B cell (primary cell): ENCODE data around the gene PROSER1. TPM values are rescaled to one million over a fixed set of nuclear protein-coding genes. Genes with fewer than 3 reads are reported as not detected.

Experiments used
- ATAC-seq: fragments of 200-7000 bp; cut with Tn5 transposase; one replicate; pipeline ENCODE4 v1.10.0; 2021; ENCODE audit warnings: low read depth, mild to moderate bottlenecking, moderate number of reproducible peaks, moderate library complexity
- CTCF ChIA-PET: fragments of 350-600 bp; sonication (Branson Sonifier 250); formaldehyde crosslinking; loops from one replicate; lab custom pipeline; 2021; ENCODE audit warnings: antibody characterized with exemption, inconsistent platforms; lab: Charles Lee
- POLR2A ChIA-PET: fragments of 350-600 bp; sonication (Branson Sonifier 250); formaldehyde crosslinking; loops from one replicate; lab custom pipeline; 2021; ENCODE audit warnings: antibody characterized with exemption; lab: Charles Lee
- DNase-seq: peaks from one replicate; pipeline ENCODE4 v3.0.0; 2013
- H2AFZ ChIP-seq: 2 replicates; pipeline ENCODE4 v1.6.1; 2012; ENCODE audit warnings: mild to moderate bottlenecking, low read depth, low read length; ENCODE audit not compliant: insufficient read depth, poor library complexity, severe bottlenecking
- H3K27ac ChIP-seq, 2 donors: 1 replicate in 1 of 2; 2 replicates in 1 of 2; pipeline ENCODE4 v1.5.1; 2012 to 2013; ENCODE audit warnings: low read length in 2 of 2, mild to moderate bottlenecking in 2 of 2, moderate library complexity in 1 of 2
- H3K27me3 ChIP-seq, 4 experiments: fragments of 200-600 bp in 1 of 4; sonication (generic) in 1 of 4; replicated peaks in 1 of 4; 1 replicate in 2 of 4; 2 replicates in 2 of 4; pipeline versions ENCODE4 v1.6.1 to v1.7.0; 2013 to 2016; ENCODE audit warnings: low read length in 3 of 4, mild to moderate bottlenecking in 2 of 4, mixed read lengths in 1 of 4, moderate library complexity in 1 of 4; ENCODE audit not compliant: insufficient read depth in 4 of 4, control insufficient read depth in 3 of 4; ENCODE audit errors: control extremely low read depth in 1 of 4
- H3K36me3 ChIP-seq, 2 experiments: replicated peaks in 1 of 2; 1 replicate in 1 of 2; 2 replicates in 1 of 2; pipeline versions ENCODE4 v1.6.1 to v1.7.1; 2013; ENCODE audit warnings: low read length in 1 of 2; ENCODE audit not compliant: insufficient read depth in 2 of 2, control insufficient read depth in 1 of 2; ENCODE audit errors: control extremely low read depth in 1 of 2, extremely low read depth in 1 of 2
- H3K4me1 ChIP-seq, 2 donors: fragments of 200-600 bp in 1 of 2; sonication (generic) in 1 of 2; 1 replicate in 1 of 2; 2 replicates in 1 of 2; pipeline versions ENCODE4 v1.5.1 to v1.6.1; 2013 to 2017; ENCODE audit warnings: low read length in 2 of 2; ENCODE audit not compliant: control insufficient read depth in 2 of 2, insufficient read depth in 2 of 2
- H3K4me2 ChIP-seq: replicated peaks from 2 replicates; pipeline ENCODE3; 2012; ENCODE audit warnings: mild to moderate bottlenecking, low read depth, low read length; ENCODE audit not compliant: poor library complexity, severe bottlenecking
- H3K4me3 ChIP-seq, 5 experiments: fragments of 200-600 bp in 1 of 5; sonication (generic) in 1 of 5; 1 replicate in 3 of 5; 2 replicates in 2 of 5; pipeline versions ENCODE4 v1.5.1 to v1.7.0; 2011 to 2016; ENCODE audit warnings: low read length in 4 of 5, mild to moderate bottlenecking in 4 of 5, low read depth in 2 of 5, control low read depth in 1 of 5, moderate library complexity in 1 of 5; ENCODE audit not compliant: insufficient read depth in 1 of 5; ENCODE audit errors: control extremely low read depth in 1 of 5, extremely low read depth in 1 of 5
- H3K79me2 ChIP-seq: fragments of 200-600 bp; sonication (generic); one replicate; pipeline ENCODE4 v1.6.0; 2016; ENCODE audit warnings: low read length; ENCODE audit not compliant: control insufficient read depth, insufficient read depth
- H3K9ac ChIP-seq: fragments of 200-600 bp; sonication (generic); 2 replicates; pipeline ENCODE4 v1.6.1; 2017; ENCODE audit warnings: mild to moderate bottlenecking, low read length, moderate library complexity
- H3K9me3 ChIP-seq, 3 donors: one replicate each; pipeline versions ENCODE4 v1.6.1 to v1.7.1; 2013; ENCODE audit warnings: low read length in 2 of 3; ENCODE audit not compliant: control insufficient read depth in 2 of 3, insufficient read depth in 1 of 3; ENCODE audit errors: control extremely low read depth in 1 of 3
- H4K20me1 ChIP-seq: 2 replicates; pipeline ENCODE4 v1.6.0; 2012; ENCODE audit warnings: mild to moderate bottlenecking, low read length; ENCODE audit not compliant: insufficient read depth, control insufficient read depth, poor library complexity, severe bottlenecking
- H3K27ac Mint-ChIP-seq: one replicate; pipeline ENCODE4 v1.8.0; 2021; ENCODE audit warnings: mixed read lengths
- H3K27me3 Mint-ChIP-seq: one replicate; pipeline ENCODE4 v1.8.0; 2021; ENCODE audit warnings: mixed read lengths
- H3K4me1 Mint-ChIP-seq: one replicate; pipeline ENCODE4 v1.8.0; 2021; ENCODE audit warnings: mixed read lengths
- H3K4me3 Mint-ChIP-seq: one replicate; pipeline ENCODE4 v1.8.0; 2021; ENCODE audit warnings: mixed read lengths
- H3K9me3 Mint-ChIP-seq: one replicate; pipeline ENCODE4 v1.8.0; 2022; ENCODE audit warnings: mixed read lengths; ENCODE audit not compliant: insufficient read depth
- EZH2 ChIP-seq: IDR thresholded peaks from 2 replicates; pipeline ENCODE4 v1.6.1; 2012; ENCODE audit warnings: borderline replicate concordance, low read depth, mild to moderate bottlenecking, moderate library complexity, low read length; ENCODE audit not compliant: insufficient read depth, poor library complexity, severe bottlenecking
- intact Hi-C: fragments of 100-400 bp; cut with micrococcal nuclease; formaldehyde crosslinking; loops from one replicate; pipeline ENCODE4 v1.10.0; 2022
- polyA plus RNA-seq: library from polyadenylated mRNA; depleted of rRNA; stranded (reverse); fragments of >200 nt; gene quantifications from 2 replicates; pipeline ENCODE4 v1.2.3, GENCODE V29; 2012
- total RNA-seq, 2 donors: library from RNA; stranded (reverse); fragments of 120-200 nt in 1 of 2; gene quantifications; 1 replicate in 1 of 2; 2 replicates in 1 of 2; pipeline versions ENCODE4 v1.2.3 to v1.2.4, GENCODE V29; 2013 to 2022
- TF ChIP-seq, protein P1 (sequence below): fragments of 200-600 bp; IDR thresholded peaks from one replicate; pipeline ENCODE4 v1.8.0; 2022; ENCODE audit warnings: antibody characterized with exemption, mild to moderate bottlenecking

Gene PROSER1
- total and polyA plus RNA-seq, 2 donors (not counting 1 experiment from before 2014, with no cell fraction given): 18.1 to 63.5 TPM

DNA sequence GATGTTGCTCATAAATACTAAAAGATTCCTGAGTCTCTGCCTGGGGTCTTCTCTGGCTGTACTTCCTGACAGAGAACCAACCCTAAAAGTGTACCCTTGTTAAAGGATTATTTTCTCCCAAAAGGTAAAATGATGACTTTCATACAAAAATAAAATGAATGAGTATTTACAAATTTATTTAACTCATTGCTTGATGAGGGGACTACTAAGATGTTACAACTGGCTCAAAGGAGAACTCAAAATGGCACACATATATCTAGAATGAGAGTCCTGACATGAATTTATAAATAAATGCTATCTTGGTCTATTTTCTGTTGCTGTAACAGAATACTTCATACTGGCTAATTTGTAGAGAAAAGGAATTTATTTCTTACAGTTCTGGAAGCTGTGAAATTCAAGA is 77.7 kb downstream of the PROSER1 start:
- intact Hi-C loops: no loop called here
- peaks cover 2% of the 10 kb centered on the region for H3K9me3 Mint-ChIP-seq

More for the DNA sequence above, 77.7 kb downstream of the PROSER1 start:
- H3K27ac ChIP-seq: no peak overlapping the region
- no peak overlapping the region for H2AFZ ChIP-seq
- ChIA-PET POLR2A (no interaction called here), CTCF (no interaction called here)
- no peak overlapping the region for H3K4me2 ChIP-seq
- no peaks in the 10 kb centered on the region for H3K27me3 Mint-ChIP-seq
- no peak overlapping the region for H3K27ac Mint-ChIP-seq
- no peak overlapping the region for H3K4me3 Mint-ChIP-seq
- DNase-seq (no peak), ATAC-seq (no peak)
- H3K27me3 ChIP-seq: no peaks in the 10 kb centered on the region
- H3K4me1 Mint-ChIP-seq: no peaks in the 10 kb centered on the region
- no peaks in the 10 kb centered on the region for H3K79me2 ChIP-seq
- H3K36me3 ChIP-seq: no peaks in the 10 kb centered on the region
- TF ChIP-seq EZH2: no peak
- TF ChIP-seq, protein P1, sequence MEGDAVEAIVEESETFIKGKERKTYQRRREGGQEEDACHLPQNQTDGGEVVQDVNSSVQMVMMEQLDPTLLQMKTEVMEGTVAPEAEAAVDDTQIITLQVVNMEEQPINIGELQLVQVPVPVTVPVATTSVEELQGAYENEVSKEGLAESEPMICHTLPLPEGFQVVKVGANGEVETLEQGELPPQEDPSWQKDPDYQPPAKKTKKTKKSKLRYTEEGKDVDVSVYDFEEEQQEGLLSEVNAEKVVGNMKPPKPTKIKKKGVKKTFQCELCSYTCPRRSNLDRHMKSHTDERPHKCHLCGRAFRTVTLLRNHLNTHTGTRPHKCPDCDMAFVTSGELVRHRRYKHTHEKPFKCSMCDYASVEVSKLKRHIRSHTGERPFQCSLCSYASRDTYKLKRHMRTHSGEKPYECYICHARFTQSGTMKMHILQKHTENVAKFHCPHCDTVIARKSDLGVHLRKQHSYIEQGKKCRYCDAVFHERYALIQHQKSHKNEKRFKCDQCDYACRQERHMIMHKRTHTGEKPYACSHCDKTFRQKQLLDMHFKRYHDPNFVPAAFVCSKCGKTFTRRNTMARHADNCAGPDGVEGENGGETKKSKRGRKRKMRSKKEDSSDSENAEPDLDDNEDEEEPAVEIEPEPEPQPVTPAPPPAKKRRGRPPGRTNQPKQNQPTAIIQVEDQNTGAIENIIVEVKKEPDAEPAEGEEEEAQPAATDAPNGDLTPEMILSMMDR: no peak
- H3K9me3 ChIP-seq: peaks cover 0 to 3% (median 1%) of the 10 kb centered on the region in 3 donors
- H3K4me3 ChIP-seq: no peak overlapping the region
- H3K9ac ChIP-seq: no peak overlapping the region
- no peaks in the 10 kb centered on the region for H3K4me1 ChIP-seq
- H4K20me1 ChIP-seq: no peaks in the 10 kb centered on the region

Other genes with a start within 250 kb of the PROSER1 start
- not detected in 2 replicates for gene STOML3, start 47.3 kb downstream of the PROSER1 start, total RNA-seq
- gene STOML3, start 47.3 kb downstream of the PROSER1 start, polyA plus RNA-seq: not detected in 2 replicates
- gene NHLRC3, start 367 bp upstream of the PROSER1 start, total RNA-seq: 38.8 and 41.9 TPM in 2 replicates
- 11.7 and 17.3 TPM in 2 replicates for gene NHLRC3, start 367 bp upstream of the PROSER1 start, polyA plus RNA-seq